Measurements from ENCODE around the gene MTF2.

GRCh38 chr1:93114391-93114790 is 35.3 kb downstream of the MTF2 start:
- TF ChIP-seq CTCF (IDR thresholded peaks at IDR 0.05; ENCODE audit: insufficient read depth, low read length) (no peak), POLR2AphosphoS5 (IDR thresholded peaks at IDR 0.05; ENCODE audit: low read depth) (no peak)
